Loucy (cell line): ENCODE measurements around the gene FKBP8.

Experiments used
- H2AFZ ChIP-seq: fragments of 200-600 bp; sonication (generic); 2 replicates; pipeline ENCODE4 v1.6.0; 2016; ENCODE audit warnings: antibody characterized with exemption, mild to moderate bottlenecking, low read length, moderate library complexity
- H3F3A ChIP-seq: fragments of 200-600 bp; 2 replicates; pipeline ENCODE4 v1.6.0; 2016; ENCODE audit warnings: antibody characterized with exemption, low read depth, mild to moderate bottlenecking
- H3K27me3 ChIP-seq: fragments of 200-600 bp; sonication (generic); 2 replicates; pipeline ENCODE4 v1.6.1; 2014; ENCODE audit warnings: low read length, mild to moderate bottlenecking; ENCODE audit not compliant: insufficient read depth, poor library complexity, severe bottlenecking
- H3K36me3 ChIP-seq: fragments of 200-600 bp; sonication (generic); 2 replicates; pipeline ENCODE4 v1.6.1; 2016; ENCODE audit warnings: low read length; ENCODE audit not compliant: insufficient read depth
- H3K4me1 ChIP-seq: fragments of 200-600 bp; sonication (generic); 2 replicates; pipeline ENCODE4 v1.5.1; 2014; ENCODE audit warnings: low read length, mild to moderate bottlenecking; ENCODE audit not compliant: insufficient read depth, poor library complexity, severe bottlenecking
- H3K4me2 ChIP-seq: fragments of 200-600 bp; sonication (generic); 2 replicates; pipeline ENCODE4 v1.6.0; 2014; ENCODE audit warnings: antibody characterized with exemption, low read length, low read depth, mild to moderate bottlenecking; ENCODE audit not compliant: poor library complexity, severe bottlenecking
- H3K4me3 ChIP-seq: fragments of 200-600 bp; sonication (generic); 2 replicates; pipeline ENCODE4 v1.5.1; 2014; ENCODE audit warnings: low read length, mild to moderate bottlenecking, mixed read lengths; ENCODE audit not compliant: poor library complexity, severe bottlenecking
- H3K79me2 ChIP-seq: fragments of 200-600 bp; sonication (generic); 2 replicates; pipeline ENCODE4 v1.6.1; 2014; ENCODE audit warnings: low read length; ENCODE audit not compliant: insufficient read depth
- H3K9ac ChIP-seq: fragments of 200-600 bp; sonication (generic); 2 replicates; pipeline ENCODE4 v1.6.0; 2014; ENCODE audit warnings: mild to moderate bottlenecking, low read depth, low read length, moderate library complexity; ENCODE audit not compliant: poor library complexity, severe bottlenecking
- H3K9me2 ChIP-seq: fragments of 200-600 bp; sonication (generic); replicated peaks from 2 replicates; pipeline ENCODE4 v1.6.1; 2016; ENCODE audit warnings: low read depth, low read length, mixed read lengths
- H3K9me3 ChIP-seq: fragments of 200-600 bp; sonication (generic); 2 replicates; pipeline ENCODE4 v1.6.1; 2014; ENCODE audit warnings: mild to moderate bottlenecking, antibody characterized with exemption, low read length, low read depth; ENCODE audit not compliant: insufficient read depth
- H4K20me1 ChIP-seq: fragments of 200-600 bp; sonication (generic); 2 replicates; pipeline ENCODE4 v1.6.0; 2014; ENCODE audit warnings: antibody characterized with exemption, low read length, mild to moderate bottlenecking; ENCODE audit not compliant: insufficient read depth, poor library complexity, severe bottlenecking
- EZH2phosphoT487 ChIP-seq: fragments of 200-600 bp; IDR thresholded peaks from 2 replicates; pipeline ENCODE4 v1.6.1; 2018; ENCODE audit warnings: antibody characterized with exemption, mild to moderate bottlenecking, moderate library complexity, borderline replicate concordance
- TF ChIP-seq, protein P1 (sequence below): fragments of 200-600 bp; sonication (generic); conservative IDR thresholded peaks from 2 replicates; pipeline ENCODE4 v1.5.1; 2014; ENCODE audit warnings: mild to moderate bottlenecking, antibody characterized with exemption, low read length

Gene FKBP8

DNA sequence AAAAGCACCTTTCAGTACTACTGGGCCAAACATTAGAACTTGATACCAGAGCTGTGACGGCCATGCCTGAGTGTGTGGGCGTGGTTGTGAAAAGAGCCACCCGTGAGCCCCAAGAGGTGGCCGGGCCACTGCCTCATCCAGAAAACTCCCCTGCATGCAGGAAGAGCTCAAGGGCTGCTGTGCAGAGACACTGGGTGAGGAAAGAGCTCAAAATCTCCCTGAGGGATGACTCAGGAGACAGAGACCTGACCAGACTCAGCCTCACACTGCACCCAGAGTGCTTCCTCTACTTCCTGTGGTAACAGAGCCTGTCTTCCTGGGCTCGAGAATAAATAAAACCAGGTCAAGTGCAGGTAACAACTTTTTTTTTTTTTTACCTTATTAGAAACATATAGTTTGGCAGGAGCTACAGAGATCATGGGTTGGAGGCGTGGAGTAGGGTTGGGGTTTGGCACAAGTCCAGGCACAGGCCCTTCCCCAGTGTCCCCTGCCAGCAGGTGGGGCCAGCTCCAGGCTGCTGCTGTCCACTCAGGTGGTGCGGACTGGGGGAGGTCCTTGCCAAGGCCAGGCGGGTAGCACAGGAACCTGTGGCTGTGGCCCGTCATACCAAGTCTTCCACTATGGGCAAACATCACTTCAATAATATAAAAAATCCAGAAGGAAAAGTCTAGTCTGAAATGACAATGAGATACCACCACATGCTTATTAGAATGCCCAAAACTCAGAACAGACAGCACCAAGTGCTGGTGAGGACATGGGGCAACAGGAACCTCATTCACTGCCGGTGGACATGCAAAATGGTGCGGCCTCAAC is 47.0 kb downstream of the FKBP8 start:
- Histone ChIP-seq H3K27me3 (no peaks in the 10 kb centered on the region), H3K79me2 (peaks cover 99% of the 10 kb centered on the region), H3K4me1 (peaks cover 30% of the 10 kb centered on the region), H3K9ac (peak overlapping the region; percentile 20), H3K9me3 (no peaks in the 10 kb centered on the region), H3K4me3 (peak overlapping the region; percentile 28), H4K20me1 (peaks cover 62% of the 10 kb centered on the region), H3F3A (peaks cover 2% of the 10 kb centered on the region; the same call in 1 of the 2 replicates), H3K4me2 (peak overlapping the region; percentile 62), H3K9me2 (no peaks in the 10 kb centered on the region), H2AFZ (no peak overlapping the region), H3K36me3 (no peaks in the 10 kb centered on the region)
- TF ChIP-seq, protein P1, sequence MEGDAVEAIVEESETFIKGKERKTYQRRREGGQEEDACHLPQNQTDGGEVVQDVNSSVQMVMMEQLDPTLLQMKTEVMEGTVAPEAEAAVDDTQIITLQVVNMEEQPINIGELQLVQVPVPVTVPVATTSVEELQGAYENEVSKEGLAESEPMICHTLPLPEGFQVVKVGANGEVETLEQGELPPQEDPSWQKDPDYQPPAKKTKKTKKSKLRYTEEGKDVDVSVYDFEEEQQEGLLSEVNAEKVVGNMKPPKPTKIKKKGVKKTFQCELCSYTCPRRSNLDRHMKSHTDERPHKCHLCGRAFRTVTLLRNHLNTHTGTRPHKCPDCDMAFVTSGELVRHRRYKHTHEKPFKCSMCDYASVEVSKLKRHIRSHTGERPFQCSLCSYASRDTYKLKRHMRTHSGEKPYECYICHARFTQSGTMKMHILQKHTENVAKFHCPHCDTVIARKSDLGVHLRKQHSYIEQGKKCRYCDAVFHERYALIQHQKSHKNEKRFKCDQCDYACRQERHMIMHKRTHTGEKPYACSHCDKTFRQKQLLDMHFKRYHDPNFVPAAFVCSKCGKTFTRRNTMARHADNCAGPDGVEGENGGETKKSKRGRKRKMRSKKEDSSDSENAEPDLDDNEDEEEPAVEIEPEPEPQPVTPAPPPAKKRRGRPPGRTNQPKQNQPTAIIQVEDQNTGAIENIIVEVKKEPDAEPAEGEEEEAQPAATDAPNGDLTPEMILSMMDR = peak; percentile 26
- no peak for TF ChIP-seq EZH2phosphoT487

DNA sequence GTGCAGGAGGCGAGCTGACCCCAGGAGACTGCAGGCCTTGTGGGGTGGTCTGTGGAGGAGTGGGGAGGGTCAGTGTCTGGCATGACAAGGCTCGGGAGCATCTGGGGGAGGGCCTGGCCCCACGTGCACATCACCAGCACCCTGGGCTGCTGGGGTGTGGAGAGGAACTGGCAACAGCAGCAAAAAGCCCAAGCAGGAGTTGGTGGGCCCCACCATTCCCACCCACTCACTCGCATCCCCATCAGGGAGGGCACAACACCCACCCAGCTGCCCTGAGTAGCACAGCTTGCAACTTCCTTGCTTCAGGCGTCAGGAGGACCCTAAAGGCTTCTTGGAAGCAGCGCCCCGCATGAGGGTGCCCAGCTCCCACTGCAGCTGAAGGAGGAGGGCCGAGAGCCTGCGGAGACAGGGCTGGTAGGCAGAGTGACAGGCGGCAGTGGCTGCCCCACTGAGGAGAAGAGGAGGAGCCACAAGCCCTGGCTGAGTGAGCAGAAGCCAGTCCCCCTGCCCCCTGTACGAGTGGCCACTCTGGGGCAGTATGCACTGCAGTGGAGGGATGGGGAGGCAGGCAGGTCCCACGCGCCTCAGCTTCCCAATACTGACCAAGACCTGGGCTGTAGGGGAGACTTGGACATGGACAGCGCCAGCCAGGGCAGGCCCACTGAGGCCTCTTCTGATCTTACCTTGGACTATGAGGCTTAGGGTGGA is 48.0 kb downstream of the FKBP8 start:
- Histone ChIP-seq H3K9me3 (no peaks in the 10 kb centered on the region), H3K9me2 (no peaks in the 10 kb centered on the region), H3K4me3 (no peak overlapping the region), H3K4me1 (peaks cover 28% of the 10 kb centered on the region), H2AFZ (no peak overlapping the region), H3K36me3 (no peaks in the 10 kb centered on the region), H4K20me1 (peaks cover 59% of the 10 kb centered on the region), H3K79me2 (peaks cover 97% of the 10 kb centered on the region), H3K4me2 (peak overlapping the region; percentile 62), H3F3A (peaks cover 2% of the 10 kb centered on the region; the same call in 1 of the 2 replicates), H3K9ac (peak overlapping the region; percentile 20), H3K27me3 (no peaks in the 10 kb centered on the region)
- TF ChIP-seq, protein P1 = no peak
- no peak for TF ChIP-seq EZH2phosphoT487

DNA sequence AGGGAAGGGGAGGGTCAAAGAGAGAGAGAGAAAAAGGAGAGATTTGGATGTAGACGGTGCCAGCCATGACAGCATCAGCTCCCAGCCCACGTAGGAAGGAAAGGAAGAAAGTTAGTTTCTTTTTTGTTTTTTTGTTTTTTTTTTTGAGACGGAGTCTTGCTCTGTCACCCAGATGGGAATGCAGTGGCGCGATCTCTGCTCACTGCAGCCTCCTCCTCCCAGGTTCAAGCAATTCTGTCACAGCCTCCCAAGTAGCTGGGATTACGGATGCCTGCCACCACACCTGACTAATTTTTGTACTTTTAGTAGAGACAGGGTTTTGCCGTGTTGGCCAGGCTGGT is 49.1 kb downstream of the FKBP8 start:
- Histone ChIP-seq H3K4me2 (no peak overlapping the region), H3K9ac (no peak overlapping the region), H2AFZ (no peak overlapping the region), H3K36me3 (no peaks in the 10 kb centered on the region), H3K9me2 (no peaks in the 10 kb centered on the region), H3K27me3 (no peaks in the 10 kb centered on the region), H3K9me3 (no peaks in the 10 kb centered on the region), H3K4me3 (no peak overlapping the region), H3K4me1 (peaks cover 26% of the 10 kb centered on the region), H3K79me2 (peaks cover 96% of the 10 kb centered on the region), H4K20me1 (peaks cover 55% of the 10 kb centered on the region), H3F3A (peaks cover 2% of the 10 kb centered on the region; the same call in 1 of the 2 replicates)
- TF ChIP-seq EZH2phosphoT487 = no peak
- TF ChIP-seq, protein P1 = no peak
